ENCODE results near the gene PIP4K2B. TPM values are rescaled to one million over a fixed set of nuclear protein-coding genes. Genes with fewer than 3 reads are reported as not detected.

The PIP4K2B gene
- total RNA-seq, 1 donor from 2014 or later = 77.8 TPM

DNA sequence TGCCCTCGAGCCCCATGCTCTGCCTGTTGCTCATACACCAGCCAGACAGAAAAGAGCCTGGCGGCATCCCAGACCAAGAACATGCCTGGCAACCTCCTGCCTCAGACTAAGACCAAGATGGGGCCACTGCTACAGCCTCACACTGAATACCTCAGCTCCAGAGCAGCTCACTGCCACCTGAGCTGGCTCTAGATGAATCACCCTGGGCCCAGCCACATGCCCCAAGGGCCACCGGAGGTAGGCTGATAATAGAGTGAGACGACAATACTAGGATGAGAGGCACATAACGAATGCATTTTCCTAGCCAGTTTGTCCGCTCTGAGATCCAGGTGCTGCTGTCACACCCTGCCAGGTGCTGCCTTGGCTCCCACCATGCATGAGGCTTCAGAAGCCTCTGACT is 13.0 kb downstream of the PIP4K2B start:
- TF ChIP-seq CTCF (IDR thresholded peaks at IDR 0.05; ENCODE audit: unreplicated experiment) = no peak
- DNase-seq (ENCODE audit: low spot score, unreplicated experiment) = no peak
- Mint-ChIP-seq H3K27ac (no peak overlapping the region), H3K36me3 (ENCODE audit: insufficient read depth) (peaks cover 5% of the 10 kb centered on the region), H3K4me1 (ENCODE audit: low read depth) (peaks cover 9% of the 10 kb centered on the region), H3K4me3 (ENCODE audit: low read depth) (no peak overlapping the region), H3K27me3 (no peaks in the 10 kb centered on the region), H3K9me3 (ENCODE audit: low read depth) (no peaks in the 10 kb centered on the region)

- H3K4me1 Mint-ChIP-seq (ENCODE audit: low read depth) = no peaks in the 10 kb centered on the region
- H3K27ac Mint-ChIP-seq = no peak overlapping the region
- TF ChIP-seq CTCF (IDR thresholded peaks at IDR 0.05; ENCODE audit: unreplicated experiment) = no peak
- H3K27me3 Mint-ChIP-seq = no peaks in the 10 kb centered on the region
- H3K4me3 Mint-ChIP-seq (ENCODE audit: low read depth) = no peak overlapping the region
- no peak for DNase-seq (ENCODE audit: low spot score, unreplicated experiment)
- peaks cover 15% of the 10 kb centered on the region for H3K36me3 Mint-ChIP-seq (ENCODE audit: insufficient read depth)
- H3K9me3 Mint-ChIP-seq (ENCODE audit: low read depth) = no peaks in the 10 kb centered on the region
These were observed 16.1 kb downstream of the PIP4K2B start for GRCh38 chr17:38783227-38783626.

- Mint-ChIP-seq H3K27me3 (no peaks in the 10 kb centered on the region), H3K4me1 (ENCODE audit: low read depth) (no peaks in the 10 kb centered on the region), H3K27ac (peak overlapping the region; percentile 45), H3K4me3 (ENCODE audit: low read depth) (no peak overlapping the region), H3K9me3 (ENCODE audit: low read depth) (no peaks in the 10 kb centered on the region), H3K36me3 (ENCODE audit: insufficient read depth) (peaks cover 19% of the 10 kb centered on the region)
- DNase-seq (ENCODE audit: low spot score, unreplicated experiment) = no peak
- no peak for TF ChIP-seq CTCF (IDR thresholded peaks at IDR 0.05; ENCODE audit: unreplicated experiment)
These were observed 19.2 kb downstream of the PIP4K2B start for GRCh38 chr17:38779965-38780752.

- Mint-ChIP-seq H3K9me3 (ENCODE audit: low read depth) (no peaks in the 10 kb centered on the region), H3K36me3 (ENCODE audit: insufficient read depth) (peaks cover 23% of the 10 kb centered on the region), H3K27ac (no peak overlapping the region), H3K4me3 (ENCODE audit: low read depth) (no peak overlapping the region), H3K27me3 (no peaks in the 10 kb centered on the region), H3K4me1 (ENCODE audit: low read depth) (no peaks in the 10 kb centered on the region)
- no peak for TF ChIP-seq CTCF (IDR thresholded peaks at IDR 0.05; ENCODE audit: unreplicated experiment)
- no peak for DNase-seq (ENCODE audit: low spot score, unreplicated experiment)
These were observed 21.6 kb downstream of the PIP4K2B start for GRCh38 chr17:38777641-38778250.

- Mint-ChIP-seq H3K4me1 (ENCODE audit: low read depth) (no peaks in the 10 kb centered on the region), H3K27me3 (no peaks in the 10 kb centered on the region), H3K36me3 (ENCODE audit: insufficient read depth) (peaks cover 21% of the 10 kb centered on the region), H3K9me3 (ENCODE audit: low read depth) (no peaks in the 10 kb centered on the region), H3K27ac (no peak overlapping the region), H3K4me3 (ENCODE audit: low read depth) (no peak overlapping the region)
- no peak for TF ChIP-seq CTCF (IDR thresholded peaks at IDR 0.05; ENCODE audit: unreplicated experiment)
- DNase-seq (ENCODE audit: low spot score, unreplicated experiment) = no peak
These were observed 26.1 kb downstream of the PIP4K2B start for GRCh38 chr17:38773258-38773657.
